Mesothelial cell of epicardium (in vitro differentiated cells): Measurements from ENCODE around the gene VWA8. TPM values are rescaled to one million over a fixed set of nuclear protein-coding genes. Genes with fewer than 3 reads are reported as not detected.
A peak's percentile ranks its signal among the peaks of the same experiment; 100 is the strongest.
"Not testable (repeated sequence)": the region's sequence is repeated elsewhere in the genome, so short reads cannot be mapped to it uniquely, and the experiment has no call there.

Source experiments
- DNase-seq, 2 experiments: peaks; one replicate each; pipeline ENCODE4 v3.0.0; 2021; ENCODE audit warnings: low spot score in 2 of 2; ENCODE audit not compliant: unreplicated experiment in 2 of 2
- H3K27ac Mint-ChIP-seq: 2 replicates; pipeline ENCODE4 v1.8.0; 2021; ENCODE audit warnings: mixed read lengths
- H3K27me3 Mint-ChIP-seq: 2 replicates; pipeline ENCODE4 v1.8.0; 2021; ENCODE audit warnings: low read depth, mixed read lengths
- H3K36me3 Mint-ChIP-seq: 2 replicates; pipeline ENCODE4 v1.8.0; 2021; ENCODE audit warnings: mixed read lengths
- H3K4me1 Mint-ChIP-seq: 2 replicates; pipeline ENCODE4 v1.8.0; 2021; ENCODE audit warnings: mixed read lengths
- H3K4me3 Mint-ChIP-seq: 2 replicates; pipeline ENCODE4 v1.8.0; 2021; ENCODE audit warnings: mild to moderate bottlenecking, moderate library complexity, mixed read lengths
- H3K9me3 Mint-ChIP-seq: 2 replicates; pipeline ENCODE4 v1.8.0; 2021; ENCODE audit warnings: mixed read lengths
- CTCF ChIP-seq: fragments of 200-600 bp; sonication (generic); IDR thresholded peaks from one replicate; pipeline ENCODE4 v1.5.0; 2021; ENCODE audit warnings: antibody characterized with exemption; ENCODE audit not compliant: unreplicated experiment
- total RNA-seq: library from RNA; stranded (reverse); gene quantifications from 3 replicates; pipeline ENCODE4 v1.2.1, GENCODE V29; 2021

Gene VWA8
- total RNA-seq, 1 donor from 2014 or later: 20.0 TPM

GRCh38 chr13:41637586-41637985 is 323.3 kb downstream of the VWA8 start:
- no peak for DNase-seq
- Mint-ChIP-seq H3K4me1 (peaks cover 46% of the 10 kb centered on the region), H3K36me3 (peaks cover 1% of the 10 kb centered on the region), H3K9me3 (no peaks in the 10 kb centered on the region), H3K27ac (no peak overlapping the region), H3K4me3 (no peak overlapping the region), H3K27me3 (no peaks in the 10 kb centered on the region)
- no peak for TF ChIP-seq CTCF

DNA sequence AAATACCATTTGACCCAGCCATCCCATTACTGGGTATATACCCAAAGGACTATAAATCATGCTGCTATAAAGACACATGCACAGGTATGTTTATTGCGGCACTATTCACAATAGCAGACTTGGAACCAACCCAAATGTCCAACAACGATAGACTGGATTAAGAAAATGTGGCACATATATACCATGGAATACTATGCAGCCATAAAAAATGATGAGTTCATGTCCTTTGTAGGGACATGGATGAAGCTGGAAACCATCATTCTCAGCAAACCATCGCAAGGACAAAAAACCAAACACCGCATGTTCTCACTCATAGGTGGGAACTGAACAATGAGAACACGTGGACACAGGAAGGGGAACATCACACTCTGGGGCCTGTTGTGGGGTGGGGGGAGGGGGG is 323.9 kb downstream of the VWA8 start:
- H3K9me3 Mint-ChIP-seq, H3K4me3 Mint-ChIP-seq, H3K27me3 Mint-ChIP-seq, H3K36me3 Mint-ChIP-seq, DNase-seq, H3K27ac Mint-ChIP-seq: not testable (repeated sequence)
- H3K4me1 Mint-ChIP-seq: peaks cover 46% of the 10 kb centered on the region

GRCh38 chr13:41636590-41636989 is 324.3 kb downstream of the VWA8 start:
- not testable (repeated sequence) for H3K27me3 Mint-ChIP-seq, H3K9me3 Mint-ChIP-seq, H3K36me3 Mint-ChIP-seq, DNase-seq, H3K4me3 Mint-ChIP-seq, H3K27ac Mint-ChIP-seq
- peaks cover 45% of the 10 kb centered on the region for H3K4me1 Mint-ChIP-seq

GRCh38 chr13:41634407-41634806 is 326.5 kb downstream of the VWA8 start:
- Mint-ChIP-seq H3K27ac (peak overlapping the region; percentile 62), H3K9me3 (no peaks in the 10 kb centered on the region), H3K4me1 (peaks cover 25% of the 10 kb centered on the region), H3K4me3 (no peak overlapping the region), H3K27me3 (no peaks in the 10 kb centered on the region), H3K36me3 (peaks cover 1% of the 10 kb centered on the region)
- no peak for DNase-seq
- no peak for TF ChIP-seq CTCF

DNA sequence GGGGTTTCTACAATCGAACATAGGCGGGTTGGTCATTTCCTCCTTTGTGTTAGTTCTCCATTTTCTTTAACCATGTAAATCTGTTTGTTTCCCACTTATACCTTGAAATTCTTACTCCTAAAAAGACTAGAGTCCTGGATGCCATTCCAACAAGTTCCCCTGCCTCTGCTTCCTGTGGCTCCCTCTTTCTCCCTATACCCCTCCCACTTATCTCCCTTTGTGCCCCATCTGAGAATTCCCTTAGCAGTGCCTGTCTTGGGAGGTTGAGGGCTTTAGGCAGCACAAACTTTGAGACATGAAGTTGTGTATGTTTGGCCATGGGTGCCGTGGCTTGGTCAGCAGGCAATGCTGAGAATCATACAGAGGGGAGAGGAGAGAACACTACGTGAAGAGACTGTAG is 327.1 kb downstream of the VWA8 start:
- Mint-ChIP-seq H3K4me1 (peaks cover 23% of the 10 kb centered on the region), H3K27ac (peak overlapping the region; percentile 54), H3K9me3 (no peaks in the 10 kb centered on the region), H3K27me3 (no peaks in the 10 kb centered on the region), H3K36me3 (peaks cover 3% of the 10 kb centered on the region), H3K4me3 (no peak overlapping the region)
- TF ChIP-seq CTCF: no peak
- no peak for DNase-seq

- no peak for TF ChIP-seq CTCF
- no peaks in the 10 kb centered on the region for H3K27me3 Mint-ChIP-seq
- H3K4me3 Mint-ChIP-seq: no peak overlapping the region
- no peak overlapping the region for H3K27ac Mint-ChIP-seq
- peaks cover 10% of the 10 kb centered on the region for H3K36me3 Mint-ChIP-seq
- peaks cover 9% of the 10 kb centered on the region for H3K9me3 Mint-ChIP-seq
- H3K4me1 Mint-ChIP-seq: peaks cover 19% of the 10 kb centered on the region
- DNase-seq: no peak
Observed at GRCh38 chr13:41631296-41631965, 329.5 kb downstream of the VWA8 start.

- H3K4me1 Mint-ChIP-seq: peaks cover 8% of the 10 kb centered on the region
- no peak for DNase-seq
- H3K4me3 Mint-ChIP-seq: no peak overlapping the region
- H3K27ac Mint-ChIP-seq: no peak overlapping the region
- H3K27me3 Mint-ChIP-seq: no peaks in the 10 kb centered on the region
- peaks cover 15% of the 10 kb centered on the region for H3K9me3 Mint-ChIP-seq
- TF ChIP-seq CTCF: no peak
- H3K36me3 Mint-ChIP-seq: peaks cover 15% of the 10 kb centered on the region
Observed at GRCh38 chr13:41627425-41627824, 333.5 kb downstream of the VWA8 start.
